HG03025 (cell line): ENCODE measurements around the gene ST6GAL2.

Source experiments
- ATAC-seq: cut with Tn5 transposase; IDR thresholded peaks from one replicate; pipeline ENCODE4 v1.9.1; 2021; ENCODE audit warnings: mild to moderate bottlenecking, moderate library complexity; ENCODE audit not compliant: unreplicated experiment, low FRiP score

The ST6GAL2 gene

DNA sequence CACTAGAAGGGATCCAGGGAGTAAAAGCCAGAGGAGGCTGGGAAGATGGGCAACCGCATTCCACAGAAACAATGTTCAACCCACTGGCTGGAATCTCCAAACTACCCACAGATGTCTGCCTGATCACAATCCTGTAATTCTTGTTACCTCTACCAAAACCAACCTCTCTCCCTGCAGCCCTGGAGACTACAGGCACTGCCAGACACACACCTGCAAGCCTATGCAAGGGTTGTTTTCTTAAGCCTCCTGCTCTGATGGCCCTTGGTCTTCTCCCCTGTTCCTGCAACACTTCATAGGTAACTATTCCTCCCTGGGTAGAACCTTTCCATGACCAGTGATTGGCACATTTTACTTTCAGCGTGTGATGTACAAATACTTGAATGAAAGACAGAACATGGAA lies 21.9 kb downstream of the ST6GAL2 start:
- no peak for ATAC-seq

DNA sequence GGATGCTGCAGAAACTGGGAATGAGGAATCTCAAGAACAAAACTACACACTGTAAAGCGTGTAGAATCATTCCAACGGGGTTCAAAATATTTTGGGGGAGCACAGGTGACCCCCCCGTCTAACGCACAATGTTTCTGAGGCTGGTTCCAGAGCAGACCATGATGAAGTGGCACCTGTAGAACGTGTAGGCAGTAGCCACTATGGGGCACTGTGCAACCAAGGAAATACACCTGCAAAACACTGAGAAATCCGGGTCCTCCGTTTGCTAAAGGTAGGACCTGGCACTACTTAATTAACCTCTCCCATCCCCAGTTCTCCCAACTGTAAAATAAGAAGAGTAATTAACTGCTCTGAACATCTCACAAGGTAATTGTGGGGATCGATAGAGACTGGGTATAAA lies 22.6 kb downstream of the ST6GAL2 start:
- no peak for ATAC-seq

DNA sequence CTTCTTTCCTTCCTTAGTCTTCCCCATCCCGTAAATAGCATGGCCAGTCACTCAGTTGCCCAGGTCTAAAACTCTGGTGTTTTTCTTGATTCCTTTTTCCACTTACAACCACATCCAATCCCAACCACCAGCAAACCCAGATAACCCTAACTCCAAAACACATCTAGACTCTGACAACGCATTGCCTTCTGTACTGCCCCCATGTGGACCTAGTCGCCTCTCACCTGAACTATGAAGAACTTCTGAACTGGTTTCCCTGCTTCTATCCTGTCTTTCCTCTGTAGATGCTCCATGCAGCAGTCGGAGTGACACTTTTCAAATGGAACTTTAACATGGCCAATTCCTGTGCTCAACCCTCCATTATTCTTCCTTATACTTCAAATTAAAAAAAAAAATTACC lies 26.5 kb downstream of the ST6GAL2 start:
- ATAC-seq, result no peak

DNA sequence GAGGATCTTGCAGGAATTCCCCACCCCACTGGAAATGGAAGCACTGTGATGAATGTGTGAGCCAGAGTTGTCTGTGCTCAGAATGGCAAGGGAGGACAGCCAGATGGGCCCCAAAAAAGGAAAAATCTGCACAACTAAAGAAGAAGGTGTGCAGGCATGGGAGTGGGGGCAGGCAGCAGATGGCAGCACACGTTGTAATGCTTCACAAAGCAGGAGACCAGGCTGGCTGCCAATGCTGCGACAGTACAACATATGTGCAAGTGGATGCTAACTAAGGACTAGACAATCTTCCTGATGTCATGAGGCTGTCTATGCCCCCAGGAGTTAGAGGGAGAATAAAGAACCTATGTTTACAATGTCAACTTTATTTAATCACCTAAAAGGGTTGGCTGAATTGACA lies 27.2 kb downstream of the ST6GAL2 start:
- no peak for ATAC-seq

DNA sequence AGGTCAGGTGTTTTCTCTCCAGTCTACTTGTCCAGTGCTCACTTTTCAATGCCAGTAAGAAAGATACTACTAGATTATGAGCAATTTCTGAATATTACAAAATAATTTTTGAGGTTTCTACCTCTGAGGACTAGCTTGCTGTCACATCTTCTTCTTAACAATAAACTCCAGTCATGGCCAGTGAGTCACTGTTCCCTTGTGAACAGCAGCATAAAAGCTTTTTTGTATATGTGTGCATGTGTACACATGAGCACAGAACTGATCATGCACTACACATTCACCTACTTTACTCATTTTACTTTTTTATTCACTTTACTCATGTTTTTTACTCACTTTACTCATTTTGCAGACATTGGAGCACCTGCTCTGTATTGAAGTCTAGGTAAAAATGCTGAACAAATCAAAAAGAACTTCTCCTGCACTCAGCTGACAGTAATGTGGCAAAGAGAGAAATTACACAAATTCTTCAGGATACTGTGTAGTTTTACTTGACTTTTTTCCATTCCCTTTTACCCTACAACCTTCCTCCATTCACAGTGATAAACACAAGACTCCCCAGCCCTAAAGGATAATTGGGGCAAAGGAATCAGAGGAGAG lies 28.0 kb downstream of the ST6GAL2 start:
- ATAC-seq, result no peak

DNA sequence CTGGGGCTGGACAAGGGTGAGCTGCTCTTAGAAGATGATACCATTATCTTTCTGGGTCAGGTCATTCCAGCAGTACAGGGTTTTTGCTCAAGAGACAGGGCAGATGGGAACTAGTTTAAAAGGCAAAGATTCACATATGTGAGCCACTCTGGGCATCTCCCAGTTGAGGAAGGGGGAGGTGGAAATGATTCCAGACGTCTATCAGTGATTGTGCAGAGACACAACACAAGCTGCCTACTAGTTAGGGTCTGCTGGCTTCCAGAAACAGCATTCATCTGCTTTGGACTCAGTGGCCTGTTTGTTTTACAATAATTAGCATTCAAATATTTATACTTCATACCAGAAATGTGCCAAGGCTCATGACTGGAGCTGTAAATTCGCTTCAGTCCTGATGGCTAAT lies 32.3 kb downstream of the ST6GAL2 start:
- ATAC-seq, result no peak

DNA sequence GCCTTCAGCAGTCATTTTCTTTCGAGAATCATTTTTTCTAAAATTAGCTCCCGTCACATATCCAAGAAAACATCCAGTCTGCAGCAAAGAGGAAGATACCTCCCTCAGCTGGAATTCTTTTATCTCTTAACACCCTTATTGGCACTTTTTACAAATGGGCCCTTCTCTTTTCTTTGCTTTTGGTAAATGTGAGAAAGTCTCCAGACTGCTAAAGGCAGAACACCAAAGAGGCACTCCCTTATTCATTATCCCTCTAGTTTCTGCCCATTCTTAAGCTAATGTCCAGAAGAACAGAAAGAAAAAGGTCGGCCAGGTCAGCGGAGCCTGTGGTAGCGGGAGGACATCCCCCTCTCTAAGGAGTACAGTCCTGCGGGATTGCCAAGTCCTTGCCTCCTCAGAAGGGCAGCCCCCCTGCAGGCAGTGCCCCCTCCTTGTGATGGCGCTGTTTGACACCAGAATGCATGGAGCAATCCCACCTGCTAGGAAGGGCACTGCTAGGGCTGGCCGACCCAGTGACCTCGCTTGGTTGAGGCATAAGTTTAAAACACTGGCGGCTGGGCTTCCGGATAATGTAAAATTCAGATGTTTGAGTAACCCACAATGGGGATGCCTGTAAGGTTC lies 34.0 kb downstream of the ST6GAL2 start:
- no peak for ATAC-seq

DNA sequence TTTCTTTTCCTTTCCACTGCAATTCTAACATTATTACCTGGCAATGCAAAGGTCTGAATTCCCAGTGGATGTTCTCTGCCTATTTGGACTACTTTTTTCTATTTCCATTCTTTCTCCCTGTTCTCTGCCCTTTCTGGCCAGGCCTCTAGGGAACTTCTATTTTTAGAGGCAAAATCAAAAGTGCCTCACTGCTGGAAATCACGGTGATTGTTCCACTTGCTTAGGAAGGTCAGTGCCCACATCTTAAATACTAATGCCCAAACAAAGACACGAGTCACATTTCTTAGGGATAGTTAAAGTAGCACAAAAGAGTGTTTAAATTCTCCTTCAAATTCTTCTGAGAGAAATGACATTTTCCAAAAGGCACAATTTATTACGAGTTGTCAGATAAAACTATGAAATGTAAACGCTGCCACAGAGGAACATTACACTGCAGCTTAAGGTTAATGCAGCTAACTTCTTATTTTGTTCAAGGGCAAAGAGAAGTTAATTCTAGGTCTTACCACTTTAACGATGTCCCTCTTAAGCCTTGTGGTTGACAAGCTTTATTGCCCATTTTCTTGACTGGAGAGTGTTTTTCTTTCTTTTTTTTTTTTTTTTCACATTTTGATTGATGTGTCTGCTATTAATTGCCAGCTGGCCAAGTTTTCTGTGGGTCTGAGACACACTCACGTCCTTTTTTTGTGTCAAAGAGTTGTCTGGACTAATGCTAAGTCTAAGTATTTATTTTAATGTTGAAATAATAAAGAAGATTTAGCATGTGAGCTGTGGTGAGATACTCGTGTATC lies 34.7 kb downstream of the ST6GAL2 start:
- no peak for ATAC-seq

DNA sequence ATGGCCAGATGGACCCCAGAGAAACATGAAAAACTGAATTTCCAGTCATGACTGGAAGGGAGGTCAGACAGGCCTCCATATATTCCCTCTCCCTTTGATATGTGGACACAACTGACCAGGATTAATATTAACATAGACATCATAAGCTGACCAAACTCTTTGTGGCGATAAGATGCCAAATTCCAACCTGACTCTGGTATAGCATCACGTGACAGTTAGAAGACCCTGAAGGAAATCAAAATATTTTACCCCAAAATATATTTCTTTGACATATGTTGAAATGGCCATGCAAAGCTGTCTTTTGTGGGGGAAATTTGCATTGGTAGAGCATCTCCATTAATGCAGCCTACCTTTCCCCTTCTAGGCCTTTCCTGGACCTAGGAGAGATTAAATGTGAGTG lies 36.7 kb downstream of the ST6GAL2 start:
- ATAC-seq, result no peak

DNA sequence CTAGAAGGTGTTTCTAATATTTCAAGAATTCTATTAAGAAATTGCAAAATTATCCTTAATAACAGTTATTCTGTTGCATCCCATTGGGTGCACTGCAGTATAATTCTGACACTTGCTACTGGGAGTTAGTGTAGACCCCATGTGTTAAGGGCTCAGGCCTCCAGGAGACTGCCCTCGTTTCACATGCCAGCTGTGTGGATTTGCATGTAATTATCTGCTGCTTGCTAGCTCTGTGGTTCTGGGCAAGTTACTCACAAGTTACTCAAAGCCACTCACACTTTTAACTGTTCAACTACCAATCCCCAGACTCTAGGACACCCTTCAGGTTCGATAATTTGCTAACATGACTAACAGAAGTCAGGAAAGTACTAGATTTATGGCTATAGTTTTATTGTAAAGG lies 38.6 kb downstream of the ST6GAL2 start:
- ATAC-seq, result no peak

DNA sequence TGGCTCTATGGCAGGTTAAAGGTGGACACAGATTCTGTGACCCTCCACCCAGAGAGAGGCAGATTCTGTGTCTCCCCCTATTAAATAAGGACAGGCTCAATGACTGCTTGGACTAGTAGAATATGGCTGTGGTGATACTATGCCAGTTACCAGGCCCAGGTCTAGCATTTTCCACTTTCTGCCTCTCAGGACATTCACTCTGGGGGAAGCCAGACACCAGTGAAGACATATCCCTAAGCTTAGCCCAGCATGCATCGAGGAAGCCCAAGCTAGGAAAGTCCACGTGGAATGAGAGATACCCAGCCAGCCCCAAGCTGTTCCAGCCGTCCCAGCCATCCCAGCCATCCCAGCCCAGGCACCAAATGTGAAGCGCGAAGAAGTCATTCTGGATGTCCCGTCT lies 40.3 kb downstream of the ST6GAL2 start:
- ATAC-seq, result no peak

DNA sequence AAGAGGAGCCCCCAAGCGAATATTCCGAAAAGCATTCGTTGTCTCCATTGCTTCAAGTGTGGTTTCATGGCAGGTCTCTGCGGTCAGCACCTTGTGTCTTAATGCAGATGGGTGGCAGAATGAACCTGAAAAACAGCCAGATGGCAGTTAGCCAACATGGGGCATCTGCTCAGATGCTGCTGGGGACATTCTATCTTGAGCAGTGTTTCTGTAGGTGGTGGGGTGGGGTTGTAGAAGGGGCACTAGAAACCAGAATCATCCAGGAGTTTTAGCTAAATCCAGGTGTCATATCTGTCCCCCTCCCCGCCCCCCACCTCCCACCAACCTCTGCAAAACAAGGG lies 42.1 kb downstream of the ST6GAL2 start:
- no peak for ATAC-seq

DNA sequence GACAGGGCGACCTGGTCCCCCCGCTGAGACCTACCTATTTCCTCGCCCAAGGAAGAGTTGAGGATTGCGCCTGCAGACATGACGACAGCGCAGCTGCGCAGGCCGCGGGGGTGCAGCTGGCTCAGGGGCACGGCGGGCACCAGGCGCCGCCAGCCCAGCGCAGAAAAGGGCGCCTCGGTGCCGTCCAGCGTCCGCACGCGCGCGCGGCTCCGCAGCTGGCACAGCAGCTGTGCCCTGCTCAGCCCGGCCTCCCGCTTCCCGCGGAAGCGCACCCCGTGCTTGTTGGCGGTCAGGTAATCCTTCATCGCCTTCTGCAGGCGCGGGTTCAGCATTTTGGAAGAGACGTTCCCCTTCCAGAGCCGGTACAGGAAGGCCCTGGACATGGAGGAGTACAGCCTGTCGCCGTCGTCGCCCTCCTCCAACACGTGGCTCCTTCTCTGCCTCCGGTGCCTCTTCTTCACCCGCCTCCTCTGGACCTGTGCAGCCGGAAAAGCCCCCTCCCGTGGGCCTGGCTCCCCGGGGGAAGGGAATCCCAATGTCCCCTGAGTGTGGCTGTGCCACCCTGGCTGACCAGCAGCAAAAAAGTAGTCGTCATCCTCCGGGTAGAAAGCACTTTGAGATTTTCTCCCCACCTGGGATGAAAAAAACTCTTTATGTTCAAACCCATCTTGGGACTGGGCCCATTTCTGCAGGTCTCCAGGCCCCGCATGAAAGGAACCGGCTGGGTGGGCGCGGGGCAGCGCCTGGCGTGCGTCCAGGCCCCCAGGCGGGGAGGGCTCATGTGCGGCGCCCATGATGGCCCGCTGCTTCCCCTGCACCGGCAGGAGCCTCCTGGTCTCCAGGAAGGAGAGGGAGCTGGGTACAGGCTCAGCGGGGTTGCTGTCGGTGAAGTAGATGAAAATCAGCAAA lies 42.7 kb downstream of the ST6GAL2 start:
- ATAC-seq, result no peak

DNA sequence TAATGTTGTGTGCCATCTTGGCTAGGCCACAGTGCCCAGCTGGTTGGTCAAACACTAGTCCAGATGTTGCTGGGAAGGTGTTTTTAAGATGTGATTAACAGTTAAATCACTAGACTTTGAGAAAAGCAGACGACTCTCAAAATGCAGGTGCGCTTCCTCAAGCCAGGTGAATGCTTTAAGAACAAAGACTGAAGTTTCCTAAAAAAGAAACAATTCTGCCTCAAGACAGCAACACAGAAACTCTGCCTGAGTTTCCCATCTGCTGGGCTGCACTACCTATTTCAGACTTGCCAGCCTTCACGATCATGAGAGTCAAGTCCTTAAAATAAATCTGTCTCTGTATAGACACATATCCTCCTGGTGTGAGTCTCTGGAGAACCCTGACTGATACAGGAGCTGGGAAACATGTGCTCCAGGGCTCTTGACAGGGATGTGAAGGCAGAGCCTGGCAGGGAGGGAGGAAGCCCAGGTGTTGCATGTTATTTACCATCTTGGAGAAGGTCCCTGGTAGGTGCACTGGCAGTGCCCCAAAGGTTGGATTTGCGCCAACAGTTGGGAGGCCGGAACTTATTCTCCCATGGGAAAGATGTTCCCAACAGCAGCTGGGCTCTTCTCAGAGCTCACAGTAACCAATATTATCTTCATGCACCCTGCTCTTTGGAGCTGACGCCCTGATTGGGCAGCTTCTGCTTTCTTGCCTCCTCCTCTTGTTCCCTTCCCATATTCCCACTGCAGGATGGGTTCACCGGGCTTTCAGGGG lies 43.9 kb downstream of the ST6GAL2 start:
- no peak for ATAC-seq

DNA sequence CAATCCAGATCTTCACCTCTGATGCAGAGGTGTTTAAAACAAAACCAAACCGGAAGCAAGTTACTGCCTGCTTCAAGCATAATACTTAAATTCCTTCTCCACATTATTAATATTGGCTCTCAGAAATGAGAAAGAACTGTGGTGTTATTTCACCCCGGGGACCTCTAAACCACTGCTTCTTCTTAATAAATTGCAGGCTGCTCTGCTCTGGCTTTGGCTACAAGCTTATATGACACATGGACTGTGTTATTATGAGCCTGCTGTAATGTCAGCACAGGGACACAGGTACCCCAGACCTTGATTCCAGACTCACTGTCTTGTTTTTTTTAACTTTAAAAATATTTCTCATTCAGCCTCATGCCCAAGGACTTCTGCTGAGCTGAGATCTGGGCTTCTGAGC lies 45.1 kb downstream of the ST6GAL2 start:
- no peak for ATAC-seq

DNA sequence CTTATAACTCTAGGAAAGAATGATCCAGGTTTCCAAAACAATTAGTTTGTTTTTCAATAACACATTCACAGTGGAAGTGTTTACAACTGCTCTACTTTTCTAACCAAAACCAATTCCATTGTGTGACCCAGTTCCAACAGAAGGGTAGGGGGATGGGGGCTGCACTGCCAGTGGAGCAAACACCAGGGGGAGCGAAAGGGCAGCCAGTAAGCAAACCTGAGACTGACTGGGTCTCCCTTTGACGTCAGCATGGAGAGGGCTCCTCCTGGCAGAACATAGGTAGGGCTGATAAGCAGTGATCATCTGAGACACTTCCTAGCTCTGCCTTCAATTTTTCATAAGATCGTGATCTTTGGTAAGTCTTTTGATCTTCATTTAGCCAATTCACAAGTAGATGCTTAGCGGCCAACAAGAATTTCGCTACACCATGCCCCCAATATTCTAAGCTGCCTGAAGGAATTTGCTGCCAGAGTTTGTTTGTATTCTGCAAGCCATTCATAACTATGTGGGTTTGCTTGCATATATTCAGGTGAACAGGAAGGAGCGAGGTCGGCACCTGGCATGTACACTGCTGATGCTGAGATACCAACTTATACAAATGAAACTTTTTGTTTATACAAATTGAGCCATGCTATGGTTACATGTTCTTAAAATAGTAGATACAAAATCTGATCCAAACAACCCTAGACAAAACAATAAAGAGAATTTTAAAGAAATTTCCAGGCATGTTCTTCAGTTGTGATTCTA lies 45.9 kb downstream of the ST6GAL2 start:
- no peak for ATAC-seq

DNA sequence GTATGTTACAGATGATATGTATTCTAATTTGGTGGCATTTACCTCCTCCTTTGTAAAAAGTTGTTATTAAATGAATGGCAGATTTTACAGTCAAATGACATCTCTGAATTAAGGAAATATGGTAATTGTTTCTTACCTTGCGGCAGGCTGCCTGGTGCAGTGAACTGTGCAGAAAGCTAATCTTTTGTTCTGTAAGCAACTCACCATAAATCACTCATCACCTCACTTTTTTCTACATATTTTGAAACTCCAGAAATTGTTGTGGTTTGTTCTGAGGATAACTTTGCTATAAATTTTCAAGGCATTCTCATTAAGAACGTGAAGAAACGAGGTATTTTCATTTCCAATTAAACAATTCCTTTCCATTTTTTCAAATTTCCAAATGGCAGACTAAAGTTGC lies 52.7 kb downstream of the ST6GAL2 start:
- no peak for ATAC-seq

DNA sequence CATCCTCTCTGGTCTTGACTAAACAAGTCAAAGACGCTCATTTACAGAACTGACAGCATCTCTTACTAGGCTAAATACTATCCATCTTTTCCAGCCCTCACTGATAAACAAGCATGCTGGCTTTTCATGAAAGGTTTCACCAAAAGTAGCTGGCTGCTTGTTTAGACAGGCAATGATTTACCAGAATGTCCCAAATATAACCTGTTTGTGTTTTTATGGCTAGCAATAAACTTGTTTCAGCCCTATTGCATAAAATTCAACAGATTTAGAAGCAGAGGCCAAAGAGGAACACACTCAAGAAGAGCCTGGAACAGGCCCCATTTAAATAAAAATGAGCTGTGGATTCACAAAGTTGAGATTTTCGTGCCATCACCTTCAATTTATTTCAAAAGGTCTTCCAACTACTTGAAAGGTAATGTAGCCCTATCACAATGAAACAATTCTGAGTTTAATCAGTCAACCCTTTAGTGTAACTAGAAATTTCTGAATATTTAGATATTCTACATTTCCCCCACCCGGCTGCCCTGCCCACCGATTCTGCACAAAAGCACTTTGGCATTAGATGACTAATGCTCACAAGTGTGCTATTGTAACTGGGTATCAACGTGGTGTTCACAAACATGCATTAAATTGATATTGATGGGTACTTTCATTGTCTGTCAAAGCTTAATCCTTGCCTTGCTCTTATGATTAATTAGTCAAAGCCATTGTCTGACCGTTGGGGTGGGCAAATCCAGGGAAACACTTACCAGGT lies 54.0 kb downstream of the ST6GAL2 start:
- ATAC-seq, result no peak

DNA sequence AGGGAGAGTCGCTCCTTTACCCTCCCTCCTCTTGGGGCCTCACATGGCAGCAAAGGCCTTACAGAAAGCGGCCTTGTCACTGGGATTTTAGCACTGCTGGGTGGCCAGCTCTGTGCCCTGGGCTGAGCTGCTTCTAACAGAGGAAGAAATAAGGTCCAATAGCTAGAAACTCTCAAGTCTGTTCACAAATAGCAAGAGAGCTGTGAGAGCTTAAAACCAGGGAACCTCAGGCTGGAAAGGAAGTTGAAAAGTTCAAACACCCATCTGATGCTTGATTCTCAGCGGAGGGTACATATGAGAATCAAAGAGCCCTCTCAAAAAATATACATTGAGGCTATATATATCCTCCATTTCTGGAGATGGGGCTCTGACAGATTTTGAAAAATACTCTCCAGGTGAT lies 54.7 kb downstream of the ST6GAL2 start:
- no peak for ATAC-seq
